ENCODE data around the gene MPHOSPH10.
"Not testable (repeated sequence)": the region's sequence is repeated elsewhere in the genome, so short reads cannot be mapped to it uniquely, and the experiment has no call there.

MPHOSPH10 gene

DNA sequence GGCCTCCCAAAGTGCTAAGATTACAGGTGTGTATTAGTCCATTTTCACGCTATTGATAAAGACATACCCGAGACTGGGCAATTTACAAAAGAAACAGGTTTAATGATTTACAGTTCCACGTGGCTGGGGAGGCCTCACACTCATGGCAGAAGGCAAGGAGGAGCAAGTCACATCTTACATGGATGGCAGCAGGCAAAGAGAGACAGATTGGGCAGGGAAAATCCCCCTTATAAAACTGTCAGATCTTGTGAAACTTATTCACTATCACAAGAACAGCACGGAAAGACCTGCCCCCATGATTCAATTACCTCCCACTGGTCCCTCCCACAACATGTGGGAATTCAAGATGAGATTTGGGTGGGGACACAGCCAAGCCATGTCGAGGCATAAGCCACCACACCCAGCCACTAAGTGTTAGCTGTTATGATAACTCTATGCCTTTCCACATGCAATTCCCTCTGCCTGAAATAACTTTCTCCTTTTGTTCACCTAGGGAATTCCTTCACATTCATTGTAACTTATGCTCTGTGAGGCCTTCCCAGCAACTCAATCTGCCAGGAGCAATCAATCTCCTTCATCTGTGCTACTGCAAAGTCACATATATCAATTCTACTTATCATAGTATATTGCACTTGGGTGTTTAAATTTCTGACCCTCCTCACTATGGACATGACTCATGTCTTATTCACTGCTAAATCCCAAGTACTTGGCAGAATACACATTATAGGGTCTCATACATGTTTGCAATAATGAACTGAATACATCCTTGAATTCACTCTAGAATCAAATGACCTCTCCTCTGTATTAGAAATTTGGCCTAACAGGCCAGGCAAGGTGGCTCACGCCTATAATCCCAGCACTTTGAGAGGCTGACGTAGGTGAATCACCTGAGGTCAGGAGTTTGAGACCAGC is 7.8 kb upstream of the MPHOSPH10 start:
- DNase-seq (ENCODE audit: low read depth in 2 of 2) = no peak

DNA sequence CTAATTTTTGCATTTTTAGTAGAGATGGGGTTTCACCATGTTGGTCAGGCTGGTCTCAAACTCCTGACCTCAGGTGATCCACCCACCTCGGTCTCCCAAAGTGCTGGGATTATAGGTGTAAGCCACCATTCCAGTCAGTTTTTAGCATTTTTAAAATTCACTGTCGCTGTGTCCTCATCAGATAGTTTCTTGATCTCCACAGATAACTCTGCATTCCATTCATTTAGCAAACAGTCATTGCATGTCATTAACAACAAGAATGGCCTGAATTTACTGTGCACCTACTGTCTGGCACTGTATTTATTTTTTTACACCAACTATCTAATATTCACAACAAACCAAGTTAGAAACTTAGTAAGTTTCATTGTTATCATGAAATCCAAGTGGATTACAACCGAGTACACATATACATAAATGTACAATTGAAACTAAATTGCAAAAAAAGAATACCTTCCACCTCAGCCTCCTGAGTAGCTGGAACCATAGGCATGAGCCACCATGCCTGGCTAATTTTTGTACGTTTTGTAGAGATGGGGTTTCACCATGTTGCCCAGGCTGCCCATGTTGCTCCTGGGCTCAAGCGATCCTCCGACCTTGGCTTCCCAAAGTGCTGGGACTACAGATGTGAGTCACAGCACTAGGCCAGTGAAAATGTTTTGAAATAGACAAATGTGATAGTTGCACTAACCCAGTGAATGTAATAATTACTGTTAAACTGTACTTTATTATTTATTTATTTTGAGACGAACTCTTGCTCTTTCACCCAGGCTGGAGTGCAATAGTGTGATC is 4.7 kb upstream of the MPHOSPH10 start:
- no peak for DNase-seq (ENCODE audit: low read depth in 2 of 2)

DNA sequence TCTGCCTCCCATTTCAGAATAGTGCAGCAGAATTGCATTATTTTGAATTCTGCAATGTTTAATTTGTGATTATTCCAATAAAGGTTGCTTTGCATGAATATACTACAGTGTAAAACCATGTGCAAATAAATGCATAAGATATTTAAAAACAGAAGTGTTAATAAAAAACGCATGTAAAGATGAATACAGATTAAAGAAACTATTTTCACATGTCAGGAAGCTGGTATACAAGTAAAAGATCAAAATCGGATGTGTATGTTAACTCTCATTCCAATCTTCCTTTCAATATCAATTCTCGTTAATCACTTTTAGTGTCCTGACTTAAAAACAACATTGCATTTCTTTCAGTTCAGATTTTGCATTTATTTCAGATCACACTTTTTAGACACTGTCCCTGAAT is 3.5 kb upstream of the MPHOSPH10 start:
- no peak for DNase-seq (ENCODE audit: low read depth in 2 of 2)

DNA sequence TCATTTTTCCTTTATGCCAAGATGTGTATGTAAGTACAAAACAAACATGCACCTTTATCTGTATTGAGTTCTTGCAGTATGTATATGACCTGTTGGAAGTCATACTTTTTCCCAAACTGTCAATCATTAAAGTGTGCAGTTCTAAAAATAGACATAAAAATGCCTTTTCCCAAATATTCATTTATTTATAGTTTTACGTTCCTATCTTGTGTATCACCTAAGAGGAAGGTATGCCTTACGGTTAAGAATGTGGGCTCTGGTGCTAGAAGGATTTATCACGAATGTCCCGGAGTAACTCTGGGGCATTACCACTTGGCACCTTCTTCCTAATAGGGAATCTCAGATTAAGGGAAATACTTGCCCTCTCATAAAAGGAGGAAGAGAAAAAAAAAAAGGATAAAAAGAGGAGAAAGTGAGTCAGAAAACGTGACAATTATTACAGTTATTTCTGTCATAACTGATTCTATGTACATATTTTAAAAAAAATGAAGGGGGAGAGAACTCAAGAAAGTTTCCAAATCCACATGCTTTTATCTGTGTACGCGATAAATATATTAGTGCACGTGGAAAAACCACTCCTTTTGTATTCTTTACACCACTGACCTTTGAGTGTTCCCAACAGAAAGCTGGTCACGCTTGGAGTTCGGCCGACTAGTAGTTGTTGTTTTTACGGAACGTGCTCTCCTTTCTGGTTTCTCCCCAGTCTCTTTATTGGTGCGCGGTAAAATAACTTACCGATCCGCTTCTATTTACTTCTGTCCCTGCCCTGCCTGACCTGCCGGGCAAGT is 1.1 kb upstream of the MPHOSPH10 start:
- DNase-seq (ENCODE audit: low read depth in 2 of 2) = no peak

DNA sequence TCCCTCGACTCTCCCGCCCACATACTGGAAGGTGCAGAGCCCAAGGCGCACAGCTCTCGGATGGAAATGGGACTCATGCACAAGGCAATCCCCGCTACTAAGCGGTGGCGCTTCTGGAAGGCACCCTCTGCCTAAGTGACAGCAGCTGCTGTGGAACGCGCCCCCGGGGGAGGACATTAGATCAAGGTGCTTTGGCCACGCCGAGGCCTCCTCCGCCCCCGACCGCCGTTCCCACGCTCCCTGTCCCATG is 607 bp upstream of the MPHOSPH10 start:
- no peak for DNase-seq (ENCODE audit: low read depth in 2 of 2)

DNA sequence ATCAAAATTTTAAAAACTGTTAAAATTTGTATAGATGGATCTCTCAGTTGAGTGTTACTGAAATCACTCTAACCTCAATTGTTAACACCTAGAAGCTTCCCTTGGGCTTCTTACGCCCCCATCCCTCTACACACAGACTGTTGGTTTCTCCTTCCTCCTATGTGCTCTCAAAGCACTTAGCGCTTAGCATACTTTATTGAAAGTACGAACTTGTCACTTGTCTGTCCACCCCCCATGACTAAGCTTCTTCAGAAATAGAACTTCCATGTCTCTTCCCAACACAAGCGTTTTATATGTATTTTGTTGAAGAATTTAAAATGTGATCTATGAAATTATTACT is 441 bp downstream of the MPHOSPH10 start:
- DNase-seq (ENCODE audit: low read depth in 2 of 2) = no peak

GRCh38 chr2:71131387-71132166 is 1.1 kb downstream of the MPHOSPH10 start:
- not testable (repeated sequence) for DNase-seq (ENCODE audit: low read depth in 2 of 2)

DNA sequence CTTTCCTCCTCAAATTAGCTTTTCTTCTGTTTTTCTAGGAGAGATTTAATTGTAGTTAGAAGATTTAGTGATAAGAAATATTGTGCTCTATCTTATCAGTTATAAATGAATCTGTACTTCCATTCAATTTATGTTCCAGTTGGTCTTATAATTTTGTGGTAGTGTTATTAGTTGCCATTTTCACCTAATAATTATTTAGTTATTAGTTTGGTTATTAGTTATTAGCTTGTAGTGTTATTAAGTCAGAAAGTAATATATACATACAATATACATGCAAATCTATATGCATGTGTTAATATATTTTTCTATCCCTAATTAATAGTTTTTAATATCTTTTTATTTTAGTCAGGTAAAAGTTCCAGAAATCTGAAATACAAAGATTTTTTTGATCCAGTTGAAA is 3.2 kb downstream of the MPHOSPH10 start:
- DNase-seq (ENCODE audit: low read depth in 2 of 2) = no peak

- no peak for DNase-seq (ENCODE audit: low read depth in 2 of 2)
Measured at GRCh38 chr2:71136174-71136573, 5.7 kb downstream of the MPHOSPH10 start.

DNA sequence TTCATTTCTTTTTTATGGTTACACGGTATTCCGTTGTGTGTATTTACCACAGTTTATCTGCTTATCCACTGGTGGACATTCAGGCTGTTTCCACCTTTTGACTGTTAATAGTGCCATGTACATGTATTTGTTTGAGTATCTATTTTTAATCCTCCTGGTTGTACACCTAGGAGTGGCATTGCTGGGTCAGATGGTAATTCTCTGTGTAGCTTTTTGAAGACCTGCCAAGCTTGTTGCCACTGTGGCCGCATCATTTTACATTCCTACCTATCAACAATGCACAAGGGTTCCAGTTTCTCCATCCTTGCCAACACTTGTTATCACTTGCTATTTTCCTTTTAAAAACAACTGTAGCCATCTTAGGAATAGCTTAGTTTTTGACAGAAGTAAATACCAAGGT is 13.3 kb downstream of the MPHOSPH10 start:
- no peak for DNase-seq (ENCODE audit: low read depth in 2 of 2)

DNA sequence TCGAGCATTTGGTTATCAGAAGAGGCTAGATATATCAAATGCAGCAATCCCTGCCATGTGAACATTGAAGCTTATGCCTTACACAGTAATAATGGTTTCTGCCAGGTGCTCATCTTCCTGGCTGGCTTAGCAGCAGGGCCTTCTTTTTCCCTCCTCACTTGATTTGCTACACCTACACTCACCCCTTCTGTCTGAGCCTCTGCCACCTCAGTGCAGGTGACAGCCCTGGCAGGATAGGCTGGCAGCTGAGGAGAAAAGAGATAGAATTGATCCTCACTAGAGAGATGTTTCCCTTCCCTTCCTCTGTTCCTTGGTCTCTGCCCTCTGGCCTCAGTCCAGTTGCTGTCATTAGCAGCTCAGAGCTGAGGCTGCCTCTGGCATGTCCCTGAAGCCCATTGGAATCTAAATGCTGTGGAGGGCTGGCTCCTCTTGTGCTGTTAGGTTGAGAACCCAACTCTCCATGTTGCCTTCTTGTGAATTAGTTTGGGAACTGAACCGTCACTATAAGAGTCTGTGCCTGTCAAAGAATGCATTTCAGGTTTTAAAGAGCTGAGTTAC is 18.2 kb downstream of the MPHOSPH10 start:
- no peak for DNase-seq (ENCODE audit: low read depth in 2 of 2)

DNA sequence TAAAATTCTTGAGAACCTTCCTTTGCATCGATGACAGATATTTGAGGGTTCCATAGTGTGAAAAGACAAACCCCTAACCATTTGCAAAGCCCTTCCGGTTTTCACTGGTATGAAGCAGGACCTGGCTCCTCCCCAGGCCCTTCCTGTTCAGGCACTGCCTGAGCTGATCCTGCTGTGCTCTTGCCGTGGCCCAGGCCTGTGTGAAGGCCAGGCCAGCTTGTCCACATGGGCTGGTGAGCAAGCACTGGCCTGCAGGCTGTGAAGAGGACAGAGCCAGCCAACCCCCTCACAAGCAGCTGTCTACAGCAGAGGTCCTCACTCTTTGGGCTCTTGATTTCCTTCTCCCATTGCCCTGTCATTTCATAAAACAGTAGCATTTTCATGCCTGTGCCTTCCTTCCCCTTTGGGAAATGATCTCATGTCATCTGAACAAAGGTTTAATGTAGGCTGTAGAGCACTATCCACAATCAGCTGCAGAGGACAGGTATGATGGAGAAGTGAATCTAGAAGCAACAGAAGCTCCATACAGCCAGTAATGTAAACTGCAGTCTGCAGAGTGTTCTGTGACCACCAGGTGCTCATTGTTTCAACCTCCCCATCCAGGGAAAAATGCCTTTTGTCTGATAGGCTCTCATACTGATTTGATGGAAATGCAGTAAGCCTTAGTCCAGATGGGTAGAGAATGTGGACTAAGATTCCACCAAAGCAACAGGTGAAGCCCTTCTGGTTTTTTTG is 19.8 kb downstream of the MPHOSPH10 start:
- DNase-seq (ENCODE audit: low read depth in 2 of 2) = no peak

DNA sequence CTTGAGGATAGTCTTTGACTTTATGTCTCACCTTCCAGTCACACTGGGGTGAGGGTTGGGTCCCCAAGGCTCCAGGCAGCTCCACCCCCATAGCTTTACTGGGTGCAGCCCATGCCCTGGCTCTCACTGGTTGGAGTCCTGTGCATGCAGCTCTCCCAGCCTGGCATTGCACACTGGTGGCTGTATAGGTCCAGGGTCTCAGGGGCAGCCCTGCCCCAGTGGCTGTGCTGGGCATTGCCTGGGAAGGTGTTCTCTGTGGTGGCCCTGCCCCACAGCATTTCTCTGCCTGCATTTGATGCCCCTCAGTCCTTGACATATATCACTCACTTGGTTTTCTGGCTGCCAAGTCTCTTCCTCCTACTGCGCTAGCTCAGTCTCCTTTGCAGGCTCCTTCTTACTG is 21.2 kb downstream of the MPHOSPH10 start:
- DNase-seq (ENCODE audit: low read depth in 2 of 2) = no peak

GRCh38 chr2:71153585-71154224 is 23.3 kb downstream of the MPHOSPH10 start:
- DNase-seq (ENCODE audit: low read depth in 2 of 2) = no peak

- DNase-seq (ENCODE audit: low read depth in 2 of 2) = no peak
Measured at GRCh38 chr2:71154279-71154678, 23.8 kb downstream of the MPHOSPH10 start.

GRCh38 chr2:71154798-71155197 is 24.4 kb downstream of the MPHOSPH10 start:
- no peak for DNase-seq (ENCODE audit: low read depth in 2 of 2)

DNA sequence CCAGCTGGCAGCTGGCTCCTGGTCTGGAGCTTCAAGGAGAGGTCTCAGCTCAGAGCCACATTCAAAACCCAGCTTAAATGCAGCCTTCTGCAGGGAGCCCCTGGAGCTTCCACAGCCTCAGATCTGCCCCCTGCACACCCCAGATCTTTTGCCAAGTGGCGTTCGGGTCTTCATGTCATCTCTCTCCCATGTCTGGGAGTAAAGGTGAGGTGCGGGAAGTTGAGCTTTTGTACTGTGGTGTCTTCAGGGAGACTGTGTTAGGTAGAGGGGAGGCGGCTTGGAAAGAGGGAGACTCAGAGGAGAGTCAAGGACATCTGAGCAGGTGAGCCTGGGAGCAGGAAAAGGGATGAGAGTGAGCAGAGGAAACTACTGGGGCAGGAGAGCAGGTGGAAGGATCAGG is 25.4 kb downstream of the MPHOSPH10 start:
- no peak for DNase-seq (ENCODE audit: low read depth in 2 of 2)

- DNase-seq (ENCODE audit: low read depth in 2 of 2) = no peak
Measured at GRCh38 chr2:71156573-71156972, 26.1 kb downstream of the MPHOSPH10 start.

- DNase-seq (ENCODE audit: low read depth in 2 of 2) = peak; percentile 6 to 35
Measured at GRCh38 chr2:71157124-71157793, 26.8 kb downstream of the MPHOSPH10 start.

DNA sequence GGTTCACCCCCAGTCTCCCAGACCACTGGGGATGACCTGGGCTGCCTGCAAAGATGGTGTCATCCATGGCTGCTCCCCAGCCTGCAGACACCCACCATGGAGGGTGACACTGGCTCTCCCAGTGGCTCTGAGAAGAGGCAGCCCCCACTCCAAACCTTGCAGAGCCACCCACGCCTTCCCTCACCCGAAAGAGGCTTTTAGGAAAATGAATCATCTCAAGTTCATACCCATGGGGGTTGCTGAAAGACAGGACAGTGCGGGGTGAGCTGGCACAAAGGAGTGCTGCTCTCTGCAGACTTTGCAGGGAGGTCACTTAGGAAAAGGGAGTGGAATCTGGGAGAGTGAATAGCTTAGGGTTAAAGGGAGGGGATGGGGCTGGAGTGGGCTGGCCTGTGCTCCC is 36.4 kb downstream of the MPHOSPH10 start:
- DNase-seq (ENCODE audit: low read depth in 2 of 2) = no peak
